GM06990 (cell line): Measurements from ENCODE around the gene RECK.
A peak's percentile ranks its signal among the peaks of the same experiment; 100 is the strongest.

Source experiments
- DNase-seq: peaks from one replicate; pipeline ENCODE4 v3.0.0-alpha.2; 2011; ENCODE audit not compliant: insufficient read length; ENCODE audit errors: extremely low read depth
- H3K27me3 ChIP-seq: replicated peaks from 2 replicates; pipeline ENCODE4 v1.6.0; 2011; ENCODE audit warnings: low read length; ENCODE audit not compliant: control insufficient read depth, insufficient read depth
- H3K36me3 ChIP-seq: 2 replicates; pipeline ENCODE4 v1.5.1; 2011; ENCODE audit warnings: low read length; ENCODE audit not compliant: control insufficient read depth, insufficient read depth
- H3K4me3 ChIP-seq: replicated peaks from 2 replicates; pipeline ENCODE4 v1.5.1; 2011; ENCODE audit warnings: low read depth, mild to moderate bottlenecking, control low read depth, low read length
- CTCF ChIP-seq: IDR thresholded peaks from 2 replicates; pipeline ENCODE4 v1.5.1; 2011; ENCODE audit warnings: low read length, control low read depth, mild to moderate bottlenecking, inconsistent platforms; ENCODE audit not compliant: insufficient read depth, poor library complexity, severe bottlenecking

Gene RECK

GRCh38 chr9:36021968-36022367 is 14.7 kb upstream of the RECK start:
- DNase-seq: no peak
- Histone ChIP-seq H3K36me3 (no peaks in the 10 kb centered on the region), H3K27me3 (no peaks in the 10 kb centered on the region), H3K4me3 (no peak overlapping the region)
- no peak for TF ChIP-seq CTCF

GRCh38 chr9:36023260-36024048 is 13.3 kb upstream of the RECK start:
- TF ChIP-seq CTCF: peak; percentile 84
- no peak overlapping the region for H3K4me3 ChIP-seq

GRCh38 chr9:36025746-36026145 is 11.0 kb upstream of the RECK start:
- Histone ChIP-seq H3K27me3 (no peaks in the 10 kb centered on the region), H3K36me3 (no peaks in the 10 kb centered on the region), H3K4me3 (no peak overlapping the region)
- no peak for DNase-seq
- TF ChIP-seq CTCF: no peak

More at GRCh38 chr9:36023260-36024048, 13.3 kb upstream of the RECK start:
- Histone ChIP-seq H3K36me3 (no peaks in the 10 kb centered on the region), H3K27me3 (no peaks in the 10 kb centered on the region)
- no peak for DNase-seq

- H3K4me3 ChIP-seq: no peak overlapping the region
- no peak for TF ChIP-seq CTCF
- H3K36me3 ChIP-seq: no peaks in the 10 kb centered on the region
- no peak for DNase-seq
- H3K27me3 ChIP-seq: no peaks in the 10 kb centered on the region
Measured at GRCh38 chr9:36029202-36029601, 7.5 kb upstream of the RECK start.

GRCh38 chr9:36029765-36030528 is 6.8 kb upstream of the RECK start:
- no peaks in the 10 kb centered on the region for H3K36me3 ChIP-seq
- no peak for TF ChIP-seq CTCF
- no peak for DNase-seq
- no peak overlapping the region for H3K4me3 ChIP-seq
- no peaks in the 10 kb centered on the region for H3K27me3 ChIP-seq
